ENCODE measurements around the gene MRGPRD. TPM values are rescaled to one million over a fixed set of nuclear protein-coding genes. Genes with fewer than 3 reads are reported as not detected.

Gene MRGPRD
- total RNA-seq, 1 experiment from 2014 or later = not detected

- Mint-ChIP-seq H3K4me1 (peaks cover 30% of the 10 kb centered on the region), H3K9me3 (peaks cover 12% of the 10 kb centered on the region)
- POLR2A ChIA-PET = interaction anchor here (1.0 to 1.4 kb wide), 2 partner anchors 35 to 39 kb away, joined by 3 to 6 read pairs; partner anchors contain the start of gene TPCN2
These were observed 32.5 kb upstream of the MRGPRD start, which contains the start of gene MRGPRF for GRCh38 chr11:69013009-69013951. Gene MRGPRF (minus strand): TSS chr11:69013246. CDS start chr11:69009901, 3,345 bp downstream.

GRCh38 chr11:69012092-69013008, 31.6 kb upstream of the MRGPRD start:
- no peak for ATAC-seq

More at GRCh38 chr11:69013009-69013951, 32.5 kb upstream of the MRGPRD start, which contains the start of gene MRGPRF:
- ATAC-seq (peak; percentile 16), DNase-seq (ENCODE audit: low spot score) (peak; percentile 66)
- Mint-ChIP-seq H3K27ac (no peak within 1 kb of the TSS), H3K4me3 (peak within 1 kb of the TSS; percentile 62), H3K36me3 (no peaks in the 10 kb centered on the region), H3K27me3 (ENCODE audit: low read depth) (peaks cover 5% of the 10 kb centered on the region)
- CTCF ChIA-PET = interaction anchor here (0.6 to 6.6 kb wide), 17 partner anchors 9 to 118 kb away, joined by 3 to 50 read pairs (median 5); partner anchors contain the start of gene TPCN2
- TF ChIP-seq GTF2I (CRISPR knock-in tag; conservative IDR thresholded peaks at IDR 0.05) (peak; percentile 77; the same call in 1 of the 2 replicates), TEAD1 (CRISPR knock-in tag; IDR thresholded peaks at IDR 0.05) (no peak), EMX1 (CRISPR knock-in tag; IDR thresholded peaks at IDR 0.05) (no peak), SP1 (CRISPR knock-in tag; conservative IDR thresholded peaks at IDR 0.05) (0 out of 2 replicates have a peak, but pooled peaks have one; percentile 4), USF1 (CRISPR knock-in tag; IDR thresholded peaks at IDR 0.05) (no peak), ZNF423 (CRISPR knock-in tag; IDR thresholded peaks at IDR 0.05) (0 out of 2 replicates have a peak, but pooled peaks have one; percentile 32), CREM (CRISPR knock-in tag; IDR thresholded peaks at IDR 0.05) (no peak), STAT6 (CRISPR knock-in tag; conservative IDR thresholded peaks at IDR 0.05; ENCODE audit: low read depth) (no peak)

More at GRCh38 chr11:69012092-69013008, 31.6 kb upstream of the MRGPRD start:
- no peak overlapping the region for H3K27ac Mint-ChIP-seq
- DNase-seq (ENCODE audit: low spot score) = no peak
- ChIA-PET POLR2A (interaction anchor here (1.0 to 1.4 kb wide), 4 partner anchors 23 to 62 kb away, joined by 3 to 6 read pairs (median 3); partner anchors contain the start of gene TPCN2), CTCF (interaction anchor here (0.9 to 6.6 kb wide), 15 partner anchors 10 to 119 kb away, joined by 3 to 50 read pairs (median 6); partner anchors contain the start of gene TPCN2)
- H3K9me3 Mint-ChIP-seq = peaks cover 11% of the 10 kb centered on the region
- peaks cover 40% of the 10 kb centered on the region for H3K4me1 Mint-ChIP-seq
- TF ChIP-seq CTCF (IDR thresholded peaks at IDR 0.05) (no peak), FOXJ3 (CRISPR knock-in tag; IDR thresholded peaks at IDR 0.05; ENCODE audit: borderline replicate concordance) (no peak), JAZF1 (CRISPR knock-in tag; IDR thresholded peaks at IDR 0.05) (no peak), SP1 (CRISPR knock-in tag; conservative IDR thresholded peaks at IDR 0.05) (no peak), PRRX2 (CRISPR knock-in tag; IDR thresholded peaks at IDR 0.05) (no peak), MXD4 (CRISPR knock-in tag; IDR thresholded peaks at IDR 0.05; ENCODE audit: borderline replicate concordance) (no peak), NFE2L1 (CRISPR knock-in tag; IDR thresholded peaks at IDR 0.05) (no peak), CREB1 (CRISPR knock-in tag; IDR thresholded peaks at IDR 0.05) (no peak)
- H3K36me3 Mint-ChIP-seq = no peaks in the 10 kb centered on the region
- peaks cover 5% of the 10 kb centered on the region for H3K27me3 Mint-ChIP-seq (ENCODE audit: low read depth)
- peak overlapping the region; percentile 62 for H3K4me3 Mint-ChIP-seq

Measured in WTC11 (cell line).